GM18867 (cell line): ENCODE data around the gene COL4A2.
A peak's percentile ranks its signal among the peaks of the same experiment; 100 is the strongest.
"Not testable (repeated sequence)": the region's sequence is repeated elsewhere in the genome, so short reads cannot be mapped to it uniquely, and the experiment has no call there.

Experiments
- ATAC-seq: cut with Tn5 transposase; IDR thresholded peaks from one replicate; pipeline ENCODE4 v1.9.1; 2021; ENCODE audit warnings: mild to moderate bottlenecking, moderate library complexity; ENCODE audit not compliant: unreplicated experiment

Gene COL4A2

DNA sequence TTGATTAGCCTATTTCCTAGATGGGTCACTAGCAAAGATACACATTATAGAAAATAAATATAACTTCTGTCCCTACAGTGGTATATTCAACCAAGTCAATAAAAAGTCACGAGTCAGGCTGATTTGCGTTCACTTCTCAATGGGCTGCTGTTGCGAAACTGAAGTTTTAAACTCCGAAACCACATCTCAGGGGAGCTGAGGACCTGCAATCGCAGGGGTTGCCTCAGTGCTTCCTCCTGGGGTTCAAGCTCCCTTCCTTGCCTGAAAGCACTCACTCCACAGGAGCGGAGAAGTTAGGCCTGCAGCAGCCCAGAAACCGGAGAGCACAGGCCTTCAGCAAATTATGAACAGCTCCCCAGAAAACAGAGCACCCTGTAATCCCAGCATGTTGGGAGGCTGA is 214.9 kb downstream of the COL4A2 start:
- ATAC-seq = no peak

DNA sequence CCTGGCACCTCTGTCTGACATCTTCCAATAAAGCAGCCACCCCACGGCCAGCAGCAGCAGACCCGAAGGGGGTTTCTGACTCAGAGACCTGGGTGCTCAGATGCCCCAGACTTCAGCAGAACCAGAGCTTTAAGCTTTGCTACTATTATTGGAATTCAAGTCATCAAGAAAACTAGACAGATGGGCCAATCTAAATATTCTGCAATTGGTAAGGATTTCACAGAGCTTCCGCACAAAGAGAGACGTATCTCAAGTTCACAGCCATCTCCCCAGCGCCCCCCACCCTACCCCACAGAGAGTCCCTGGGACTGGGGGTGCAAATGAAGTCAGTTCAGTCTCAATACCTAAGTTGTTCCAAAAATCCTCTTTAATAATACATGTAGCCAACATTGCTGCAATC is 215.6 kb downstream of the COL4A2 start:
- ATAC-seq = no peak

DNA sequence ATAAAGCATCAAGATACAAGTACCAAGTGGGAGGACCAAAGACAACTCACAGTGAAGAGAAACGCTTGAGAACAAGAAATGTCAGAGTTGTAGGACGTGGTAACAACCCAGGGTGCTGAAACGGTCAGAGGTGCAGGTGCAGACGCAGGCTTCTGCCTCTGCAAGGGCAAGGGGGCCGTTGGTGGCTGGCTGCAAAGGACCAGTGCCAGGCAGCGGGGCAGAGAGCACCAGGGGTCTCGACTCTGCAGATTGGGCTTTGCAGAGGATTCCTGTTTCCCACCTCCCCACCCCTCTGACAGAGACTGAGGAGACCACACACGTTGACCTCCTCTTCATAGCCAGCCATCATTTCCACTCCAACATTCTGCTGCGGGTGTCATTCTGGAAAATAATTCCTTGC is 216.1 kb downstream of the COL4A2 start:
- ATAC-seq = no peak

DNA sequence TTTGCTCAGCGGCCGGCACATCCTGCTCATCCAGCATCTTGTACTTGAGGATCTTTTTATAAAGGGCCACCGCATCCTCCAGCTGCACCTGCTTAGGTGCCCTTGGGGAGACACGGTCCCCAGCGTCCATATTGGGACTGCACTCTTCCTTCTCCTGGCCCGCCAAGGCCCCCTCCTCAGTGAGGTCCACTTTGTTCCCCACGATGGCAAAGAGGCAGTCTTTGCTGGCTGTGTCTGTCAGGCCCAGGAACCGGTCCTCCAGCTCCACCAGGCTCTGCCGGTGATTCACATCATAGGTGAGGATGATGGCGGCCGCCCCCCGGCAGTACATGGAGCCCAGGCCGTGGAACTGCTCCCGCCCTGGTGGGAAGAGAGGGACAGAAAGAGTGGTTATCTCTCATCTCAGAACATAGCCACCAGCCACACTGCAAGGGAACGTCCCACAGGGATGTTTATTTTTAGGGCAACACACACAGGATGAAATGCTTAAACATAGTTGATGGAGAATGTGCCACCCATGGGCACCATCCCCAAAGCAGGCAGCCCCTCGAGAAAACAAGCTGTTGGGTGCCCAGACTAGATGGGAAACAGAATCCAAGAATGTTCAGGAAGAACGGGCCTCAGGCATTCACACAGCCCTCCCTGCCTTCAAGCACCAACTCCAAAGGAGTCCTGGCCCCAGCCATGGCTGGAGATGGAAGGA is 216.9 kb downstream of the COL4A2 start:
- ATAC-seq = no peak

DNA sequence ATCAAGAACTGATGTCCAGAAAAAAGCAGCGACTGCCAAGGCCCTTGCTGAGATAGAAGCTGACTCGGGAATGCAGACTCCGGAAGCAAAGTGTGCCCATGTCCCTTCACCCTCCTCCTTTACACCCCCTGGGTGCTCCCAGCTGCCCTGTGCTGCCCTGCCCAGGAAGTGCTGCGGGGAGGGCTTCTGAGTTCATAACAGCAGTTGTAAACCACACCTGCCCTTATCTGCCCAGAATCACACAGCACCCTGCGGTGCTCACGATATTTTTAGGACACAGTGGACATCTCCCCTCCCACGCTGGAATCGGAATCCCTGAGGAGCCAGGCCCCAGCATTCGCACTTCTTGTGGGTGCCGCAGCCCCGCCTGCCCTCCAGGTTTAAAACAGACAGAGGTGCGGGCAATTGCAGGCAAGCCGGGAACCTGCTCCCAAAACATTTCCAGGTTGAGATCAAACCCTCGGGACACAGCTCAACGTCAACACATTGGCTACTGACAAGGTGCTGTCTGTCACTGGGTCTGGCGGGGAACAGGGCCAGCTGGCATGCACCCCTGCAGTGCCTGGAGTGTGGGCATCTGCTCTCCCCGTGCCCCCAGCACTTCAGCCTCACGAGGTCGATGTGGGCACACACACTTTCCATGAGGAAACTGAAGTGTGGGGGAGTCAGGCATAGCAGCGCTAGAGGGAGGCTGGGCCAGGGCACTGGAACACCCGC is 217.6 kb downstream of the COL4A2 start:
- ATAC-seq = no peak

DNA sequence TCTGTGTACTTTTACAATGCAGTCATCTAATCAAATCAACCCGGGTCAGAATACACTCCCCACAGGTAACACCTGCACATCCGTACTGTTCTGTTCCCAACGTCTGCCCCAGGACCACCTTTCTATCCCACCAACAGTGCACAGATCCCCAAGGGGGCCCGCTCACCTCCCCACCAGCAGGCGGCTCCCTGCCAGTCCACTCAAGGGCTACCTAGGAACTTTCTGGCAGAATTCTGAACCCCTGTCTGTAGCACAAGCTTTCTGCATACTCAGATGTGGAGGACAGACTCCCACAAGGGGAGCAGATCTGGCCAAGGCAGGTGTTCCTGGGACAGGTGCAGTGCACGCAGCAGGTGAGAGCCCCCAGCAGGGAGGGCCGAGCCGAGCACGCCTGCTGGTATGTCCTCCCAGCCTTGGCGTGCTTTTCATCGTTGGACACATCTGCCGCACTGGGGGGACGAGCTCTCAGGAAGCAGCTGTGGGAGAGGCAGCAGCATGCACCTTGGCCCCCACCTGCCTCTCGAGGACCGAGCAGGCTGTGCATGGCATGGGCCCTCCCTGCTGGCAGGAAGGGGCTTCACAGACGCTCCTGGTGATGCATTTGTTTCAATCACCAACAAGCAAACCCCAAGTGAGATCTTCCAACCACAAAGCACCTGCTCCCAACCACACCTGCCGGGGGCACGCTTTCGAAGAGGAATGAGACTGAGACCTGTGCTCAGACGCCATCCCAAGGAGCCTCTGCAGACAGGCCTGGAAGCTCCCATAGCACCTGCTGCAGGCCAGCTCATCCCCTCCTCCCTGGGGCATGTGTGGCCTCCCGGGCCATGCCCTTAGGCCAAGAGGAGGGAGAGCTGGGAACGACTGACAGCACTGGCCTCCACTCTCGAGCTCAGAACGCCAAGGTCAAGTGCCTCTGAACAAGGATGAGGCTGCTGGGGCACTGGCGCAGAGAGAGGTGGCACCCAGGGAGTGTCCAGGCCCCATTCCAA is 218.5 kb downstream of the COL4A2 start:
- peak; percentile 73 for ATAC-seq

DNA sequence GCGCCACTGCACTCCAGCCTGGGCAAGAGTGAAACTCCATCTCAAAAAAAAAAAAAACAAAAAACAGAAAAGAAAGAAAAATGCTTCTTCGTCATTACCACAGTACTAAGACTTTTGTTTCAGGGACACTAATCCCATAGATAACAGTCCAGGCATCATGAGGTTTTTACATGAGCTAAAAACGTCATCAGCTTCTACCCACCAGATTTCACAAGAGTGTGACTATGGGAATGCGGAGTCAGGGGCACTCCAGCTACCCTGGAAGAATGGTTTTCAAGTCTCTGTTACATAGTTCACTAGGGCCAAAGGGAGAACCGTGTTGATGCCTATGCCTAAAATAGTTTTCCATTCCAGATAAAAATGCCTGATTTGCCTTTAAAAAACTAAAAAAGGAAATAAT is 221.3 kb downstream of the COL4A2 start:
- no peak for ATAC-seq

DNA sequence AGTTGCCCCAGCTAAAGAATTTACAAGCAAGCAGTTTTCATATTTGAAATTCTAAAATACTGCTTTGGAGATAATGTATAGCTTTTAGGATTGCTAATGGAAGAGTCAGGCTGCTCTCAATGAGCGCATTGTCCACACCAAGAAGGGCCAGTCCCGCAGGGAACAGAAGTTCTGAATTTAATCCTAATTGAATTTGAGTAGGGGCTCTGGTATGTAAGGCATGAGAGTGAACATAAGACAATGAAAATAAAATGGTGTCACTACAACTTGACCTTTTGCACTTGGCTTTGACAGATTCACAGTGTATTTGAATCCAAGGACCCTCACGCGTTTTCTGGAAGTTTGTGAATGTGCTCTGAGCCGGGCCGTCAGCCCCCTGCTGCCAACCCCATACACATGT is 221.8 kb downstream of the COL4A2 start:
- no peak for ATAC-seq

DNA sequence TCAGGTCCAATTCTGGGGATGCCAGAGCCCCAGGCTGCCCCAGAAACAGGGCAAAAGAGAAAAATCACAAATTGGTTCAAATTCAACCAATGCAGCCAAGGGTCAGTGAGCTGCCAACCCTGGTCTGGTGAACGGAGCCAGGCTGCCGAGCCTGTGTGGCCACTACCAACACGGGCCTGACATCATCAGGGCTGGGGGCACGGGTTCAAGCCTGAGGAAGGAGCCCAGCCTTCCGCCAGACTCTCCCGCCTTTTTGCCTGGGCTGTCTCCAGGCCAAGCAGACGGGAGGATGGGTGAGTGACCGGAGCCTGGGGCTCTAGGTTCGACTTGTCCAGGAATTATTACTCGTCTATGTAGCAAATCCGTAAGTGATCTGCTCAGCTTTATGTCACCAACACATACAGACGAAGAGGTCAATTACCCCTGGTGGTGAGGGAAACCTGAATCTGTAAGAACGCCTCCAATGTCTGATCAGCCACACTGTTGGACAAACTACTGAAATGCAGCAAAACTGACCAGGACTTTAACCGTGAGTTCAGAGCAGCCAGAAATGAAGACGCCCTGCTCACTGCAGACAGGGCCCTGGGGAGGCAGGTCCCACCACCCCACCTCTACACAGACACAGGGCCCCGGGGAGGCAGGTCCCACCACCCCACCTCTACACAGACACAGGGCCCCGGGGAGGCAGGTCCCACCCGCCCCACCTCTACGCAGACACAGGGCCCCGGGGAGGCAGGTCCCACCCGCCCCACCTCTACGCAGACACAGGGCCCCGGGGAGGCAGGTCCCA is 222.6 kb downstream of the COL4A2 start:
- ATAC-seq = no peak

DNA sequence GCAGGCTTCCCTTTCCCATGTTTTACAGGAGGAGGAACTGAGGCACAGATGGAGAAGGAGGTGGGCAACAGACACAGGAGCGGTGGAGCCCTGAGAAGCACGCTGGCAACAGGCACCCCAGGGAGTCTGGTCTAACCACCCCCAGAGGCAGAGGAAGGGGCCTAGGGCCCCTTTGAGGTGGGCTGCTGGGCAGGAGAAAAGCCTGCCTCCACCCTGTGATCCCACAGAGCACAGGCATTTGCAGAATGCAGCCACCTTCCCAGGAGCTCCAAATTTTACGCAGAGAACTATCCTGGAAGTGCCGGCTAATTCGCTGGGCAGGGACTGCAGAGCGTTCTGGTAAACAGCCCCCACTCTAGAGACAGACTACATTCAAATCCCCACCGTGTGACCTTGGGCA is 224.0 kb downstream of the COL4A2 start:
- ATAC-seq = no peak

DNA sequence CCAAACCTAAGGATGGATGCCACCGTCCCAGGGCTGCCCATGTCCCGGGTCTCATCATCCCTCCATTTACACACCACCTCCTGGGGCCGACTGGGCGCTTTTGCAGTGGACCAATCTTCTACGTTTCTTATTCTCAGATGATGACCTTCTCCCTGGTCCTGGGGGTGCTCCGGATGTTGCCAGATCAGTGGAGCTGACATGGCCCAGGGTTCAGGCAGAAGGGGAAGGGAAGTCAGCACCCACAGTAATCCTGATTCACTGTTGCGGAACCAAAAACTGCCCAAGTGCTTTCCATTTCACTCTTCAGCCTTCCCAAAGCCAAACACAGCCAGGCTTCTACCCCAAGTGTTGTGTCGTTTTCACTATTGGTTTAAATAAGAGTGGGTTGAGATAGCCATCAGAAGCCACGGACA is 224.6 kb downstream of the COL4A2 start:
- ATAC-seq = no peak

DNA sequence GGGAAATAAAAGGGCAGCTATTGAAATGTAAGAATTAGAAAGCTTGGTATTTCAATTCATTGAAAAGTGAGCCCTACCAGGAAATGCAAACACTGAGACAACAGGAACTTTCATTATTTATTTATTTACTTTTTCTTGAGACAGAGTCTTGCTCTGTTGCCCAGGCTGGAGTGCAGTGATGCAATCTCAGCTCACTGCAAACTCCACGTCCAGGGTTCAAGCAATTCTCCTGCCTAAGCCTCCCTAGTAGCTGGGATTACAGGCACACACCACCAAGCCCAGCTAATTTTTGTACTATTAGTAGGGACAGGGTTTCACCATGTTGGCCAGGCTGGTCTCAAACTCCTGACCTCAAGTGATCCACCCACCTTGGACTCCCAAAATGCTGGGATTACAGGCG is 225.2 kb downstream of the COL4A2 start:
- ATAC-seq = not testable (repeated sequence)

DNA sequence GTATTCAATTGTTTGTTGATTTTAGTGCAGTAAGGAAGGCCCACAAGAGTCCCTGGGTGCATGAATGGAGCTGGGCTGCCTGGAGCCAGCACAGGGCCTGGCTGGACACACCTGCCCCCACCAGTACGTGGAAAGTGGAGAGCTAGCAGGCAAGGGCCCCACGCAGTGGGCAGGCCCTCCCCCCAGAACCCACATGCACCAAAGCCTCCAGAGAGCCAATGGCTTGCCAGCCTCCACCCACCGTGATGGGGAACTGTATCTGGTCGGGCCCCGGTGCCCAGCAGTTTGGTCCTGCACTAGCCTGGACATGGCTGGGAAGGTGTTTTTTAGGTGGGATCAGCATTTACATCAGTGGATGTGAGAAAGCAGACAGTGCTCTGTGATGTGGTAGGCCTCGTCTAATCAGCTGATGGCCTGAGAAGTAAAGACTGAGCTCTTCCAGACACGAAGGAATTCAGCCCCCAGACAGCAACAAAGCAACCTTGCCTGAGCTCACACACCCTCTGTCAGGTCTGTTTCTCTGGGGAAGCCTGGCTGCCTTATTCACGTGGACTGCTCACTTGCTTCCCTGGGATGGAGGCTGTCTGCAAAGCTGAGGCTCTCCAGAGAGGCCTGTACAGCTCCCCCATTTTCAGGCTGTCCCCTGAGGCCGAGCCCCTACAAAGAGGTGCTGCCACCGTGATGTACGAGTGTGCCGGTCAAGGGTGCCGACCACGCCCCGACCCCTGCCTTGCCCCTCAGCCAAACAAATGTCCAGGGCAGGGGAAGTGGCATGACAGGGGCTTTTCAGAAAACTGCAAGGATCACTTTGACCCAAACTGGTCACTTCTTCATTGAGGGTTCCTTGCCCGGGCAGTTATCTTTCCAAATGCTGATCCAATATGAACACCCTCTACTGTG is 226.9 kb downstream of the COL4A2 start:
- no peak for ATAC-seq

DNA sequence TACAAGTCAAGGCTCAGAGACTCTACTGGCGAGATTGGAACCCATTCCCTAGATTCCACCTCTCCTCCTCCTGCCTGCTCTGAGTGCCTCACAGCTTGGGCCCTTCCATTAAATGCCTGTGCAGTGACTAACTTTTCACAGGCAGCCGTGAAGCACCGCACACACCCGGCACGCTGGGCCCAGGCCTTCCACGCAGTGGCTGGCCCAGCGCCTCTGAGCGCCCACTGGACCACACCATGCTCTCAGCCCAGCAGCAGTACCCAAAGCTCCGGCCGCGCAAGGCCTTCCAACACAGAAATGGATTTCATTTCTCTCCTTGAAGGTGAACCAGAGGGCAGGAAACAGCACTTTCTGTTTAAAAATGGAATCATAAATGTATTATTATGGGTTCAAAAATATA is 228.4 kb downstream of the COL4A2 start:
- no peak for ATAC-seq

DNA sequence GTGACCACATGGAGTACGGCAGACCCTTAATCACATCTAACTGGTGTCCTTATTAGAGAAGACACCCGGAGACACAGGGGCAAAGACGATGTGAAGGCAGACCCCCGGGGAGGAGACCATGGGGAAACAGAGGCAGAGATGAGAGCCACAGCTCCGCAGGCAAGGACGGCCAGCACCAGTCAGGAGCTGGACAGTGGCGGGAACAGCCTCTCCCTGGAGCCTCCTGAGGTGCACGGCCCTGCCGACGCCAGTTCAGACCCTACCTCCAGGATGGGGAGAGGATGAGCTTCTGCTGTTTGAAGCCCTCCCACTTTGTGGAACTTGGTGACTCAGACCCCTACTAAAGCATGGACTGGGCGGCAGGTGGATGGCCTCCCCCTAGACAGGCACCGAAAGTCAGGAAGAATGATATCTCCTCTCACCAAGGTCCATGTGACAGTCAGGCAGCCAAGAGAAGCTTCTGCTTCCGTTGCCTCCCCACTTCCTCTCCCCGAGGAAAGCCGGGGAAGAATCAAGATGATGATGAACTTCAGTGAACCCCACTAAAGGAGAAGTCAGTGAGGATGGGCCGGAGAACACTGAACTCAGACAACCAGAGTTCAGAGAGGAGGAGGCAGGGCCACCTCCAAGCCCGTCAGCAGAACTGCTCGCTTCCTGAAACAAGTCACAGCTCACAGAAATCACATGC is 229.1 kb downstream of the COL4A2 start:
- ATAC-seq = no peak

DNA sequence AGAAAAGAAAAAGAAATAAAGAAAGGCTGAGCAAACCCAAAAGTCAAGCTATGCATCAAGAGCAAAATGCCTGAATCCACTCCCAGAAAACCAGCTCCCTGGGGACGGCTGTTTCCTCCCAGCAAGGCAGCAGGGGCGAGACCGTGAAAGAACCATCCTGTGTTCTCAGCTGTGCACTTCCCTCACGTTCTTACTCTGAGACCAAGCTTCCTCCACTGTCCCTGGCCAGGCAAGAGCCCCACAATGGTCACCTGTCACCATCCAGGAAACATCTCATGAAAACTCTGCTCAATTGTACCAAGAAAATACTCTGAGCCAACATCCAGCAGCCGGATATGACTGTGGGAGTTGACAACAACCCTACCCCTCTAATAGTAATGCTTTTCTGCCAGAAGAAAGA is 231.5 kb downstream of the COL4A2 start:
- no peak for ATAC-seq

DNA sequence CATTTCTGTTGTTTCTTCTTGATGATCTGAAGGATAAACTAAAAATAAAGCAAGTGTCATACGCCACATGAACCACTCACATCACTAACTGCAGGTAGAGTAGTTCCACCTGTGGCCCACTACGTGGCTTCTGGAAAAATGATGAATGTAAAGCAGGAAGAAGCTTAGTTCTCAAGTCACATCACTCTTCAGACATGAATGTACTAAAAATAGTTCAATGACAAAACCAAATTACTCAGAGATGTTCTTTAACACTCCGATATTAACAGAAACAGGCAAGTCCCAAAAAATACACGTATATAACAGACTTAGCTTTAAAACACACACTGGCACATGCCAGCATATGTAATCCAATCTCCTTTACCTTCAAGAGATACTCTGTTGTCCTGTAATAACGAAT is 232.8 kb downstream of the COL4A2 start:
- ATAC-seq = no peak

DNA sequence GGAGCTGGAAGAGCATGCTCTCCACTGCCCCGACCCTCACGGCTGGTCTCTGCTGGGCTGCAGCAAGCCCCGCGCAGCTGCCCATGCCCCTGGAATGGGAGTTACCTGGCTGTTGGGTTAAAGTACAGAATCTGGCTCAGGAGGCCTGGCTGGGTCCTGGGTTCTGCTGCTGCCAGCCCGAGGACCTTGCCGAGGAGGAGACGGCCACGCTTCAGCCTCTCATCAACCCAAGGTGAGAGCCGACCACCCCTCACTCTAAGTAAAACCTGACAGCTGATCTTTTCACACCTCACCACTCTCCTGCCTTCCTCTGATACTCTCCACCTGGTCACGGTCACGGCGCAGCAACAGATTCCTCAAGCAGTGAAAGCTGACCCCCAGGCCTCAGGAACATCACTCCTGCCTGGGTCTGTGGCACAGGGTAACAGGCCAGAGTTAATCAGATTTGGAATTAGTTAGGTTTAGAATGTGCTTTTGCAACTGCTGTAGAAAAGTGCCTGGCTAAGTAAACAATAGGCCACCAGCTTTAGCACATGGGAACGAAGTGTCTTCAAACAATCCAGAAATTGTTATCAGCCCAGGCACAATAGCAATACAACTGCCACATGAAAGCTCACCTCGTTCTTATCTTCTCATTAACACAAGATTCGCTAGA is 233.9 kb downstream of the COL4A2 start:
- ATAC-seq = no peak

DNA sequence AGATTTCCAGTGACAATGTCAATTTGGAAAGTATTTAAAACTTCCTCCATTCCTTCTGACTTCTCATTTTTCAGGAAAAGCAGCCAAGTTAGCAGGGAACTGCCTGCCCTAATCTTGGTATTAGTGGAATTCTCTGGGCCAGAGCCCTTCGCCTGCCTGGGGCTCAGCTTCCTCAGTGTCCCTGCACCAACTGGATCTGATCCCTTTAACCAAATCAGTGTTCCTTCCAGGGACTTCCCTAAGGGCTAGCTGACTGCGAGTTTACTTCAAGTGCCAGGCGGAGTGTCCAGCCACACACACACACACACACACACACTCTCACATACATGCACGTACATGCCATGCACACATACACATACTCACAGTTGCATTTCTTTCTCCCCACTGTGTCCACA is 234.4 kb downstream of the COL4A2 start:
- ATAC-seq = no peak
